C4-2B (cell line): Measurements from ENCODE around the gene BRMS1.

ENCODE experiments used
- ZFX ChIP-seq: fragments of 450-650 bp; IDR thresholded peaks from 2 replicates; pipeline ENCODE4 v1.6.1; 2017
- TF ChIP-seq, protein P1 (sequence below): fragments of 450-650 bp; conservative IDR thresholded peaks from 2 replicates; pipeline ENCODE4 v1.5.1; 2017; ENCODE audit warnings: mild to moderate bottlenecking

DNA sequence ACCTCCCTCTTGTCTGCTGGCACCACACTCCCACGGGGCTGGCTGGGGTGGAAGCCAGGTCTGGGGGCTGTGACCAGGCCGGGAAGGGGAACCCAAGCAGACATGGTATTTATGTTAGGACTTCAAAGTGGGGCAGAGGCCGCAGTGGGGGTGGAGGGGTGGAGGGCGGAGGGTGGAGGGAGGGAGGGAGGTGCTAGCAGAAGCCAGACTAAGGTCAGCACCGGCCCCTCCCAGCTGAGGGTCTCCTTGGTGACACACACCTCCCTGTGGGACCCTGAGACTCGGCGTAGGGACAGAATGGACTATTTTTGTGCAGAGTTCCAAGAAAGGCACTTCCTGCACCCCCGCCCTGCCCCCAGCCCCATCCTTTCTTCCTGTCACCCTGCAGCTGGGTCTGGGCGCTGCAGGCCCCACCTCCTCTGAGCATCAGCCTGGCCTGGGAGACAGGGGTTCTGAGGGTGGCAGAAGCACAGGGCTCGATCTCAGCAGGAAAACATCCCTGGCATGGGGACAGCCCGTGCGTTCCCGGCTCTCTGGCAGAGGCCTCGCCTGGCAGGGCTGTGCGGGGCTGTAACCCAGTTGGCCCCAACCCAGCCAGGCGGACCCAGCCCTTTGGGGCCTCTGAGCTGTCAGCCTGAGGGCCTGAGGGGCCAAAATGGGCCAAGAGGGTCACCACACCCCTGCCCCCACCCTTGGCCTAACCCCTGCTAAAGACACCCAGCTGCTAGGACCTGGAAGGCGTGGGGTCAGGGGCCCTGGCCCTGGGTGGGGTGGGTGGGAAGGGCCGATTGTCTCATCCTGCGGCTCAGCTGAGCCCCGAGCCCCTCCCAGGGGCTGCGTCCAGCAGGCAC, 18.4 kb downstream of the BRMS1 start:
- TF ChIP-seq, protein P1, sequence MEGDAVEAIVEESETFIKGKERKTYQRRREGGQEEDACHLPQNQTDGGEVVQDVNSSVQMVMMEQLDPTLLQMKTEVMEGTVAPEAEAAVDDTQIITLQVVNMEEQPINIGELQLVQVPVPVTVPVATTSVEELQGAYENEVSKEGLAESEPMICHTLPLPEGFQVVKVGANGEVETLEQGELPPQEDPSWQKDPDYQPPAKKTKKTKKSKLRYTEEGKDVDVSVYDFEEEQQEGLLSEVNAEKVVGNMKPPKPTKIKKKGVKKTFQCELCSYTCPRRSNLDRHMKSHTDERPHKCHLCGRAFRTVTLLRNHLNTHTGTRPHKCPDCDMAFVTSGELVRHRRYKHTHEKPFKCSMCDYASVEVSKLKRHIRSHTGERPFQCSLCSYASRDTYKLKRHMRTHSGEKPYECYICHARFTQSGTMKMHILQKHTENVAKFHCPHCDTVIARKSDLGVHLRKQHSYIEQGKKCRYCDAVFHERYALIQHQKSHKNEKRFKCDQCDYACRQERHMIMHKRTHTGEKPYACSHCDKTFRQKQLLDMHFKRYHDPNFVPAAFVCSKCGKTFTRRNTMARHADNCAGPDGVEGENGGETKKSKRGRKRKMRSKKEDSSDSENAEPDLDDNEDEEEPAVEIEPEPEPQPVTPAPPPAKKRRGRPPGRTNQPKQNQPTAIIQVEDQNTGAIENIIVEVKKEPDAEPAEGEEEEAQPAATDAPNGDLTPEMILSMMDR, result no peak
- TF ChIP-seq ZFX, result no peak
